ENCODE data around the gene MAML3.
A peak's percentile ranks its signal among the peaks of the same experiment; 100 is the strongest.

The MAML3 gene

GRCh38 chr4:140048419-140048995, 105.5 kb downstream of the MAML3 start:
- no peak for DNase-seq
- no peaks in the 10 kb centered on the region for H3K27me3 Mint-ChIP-seq (ENCODE audit: low read depth, poor library complexity)
- no peaks in the 10 kb centered on the region for H3K36me3 Mint-ChIP-seq (ENCODE audit: low read depth)
- peak overlapping the region; percentile 99 for H3K27ac Mint-ChIP-seq
- peaks cover 87% of the 10 kb centered on the region for H3K4me1 Mint-ChIP-seq
- TF ChIP-seq, protein P1, sequence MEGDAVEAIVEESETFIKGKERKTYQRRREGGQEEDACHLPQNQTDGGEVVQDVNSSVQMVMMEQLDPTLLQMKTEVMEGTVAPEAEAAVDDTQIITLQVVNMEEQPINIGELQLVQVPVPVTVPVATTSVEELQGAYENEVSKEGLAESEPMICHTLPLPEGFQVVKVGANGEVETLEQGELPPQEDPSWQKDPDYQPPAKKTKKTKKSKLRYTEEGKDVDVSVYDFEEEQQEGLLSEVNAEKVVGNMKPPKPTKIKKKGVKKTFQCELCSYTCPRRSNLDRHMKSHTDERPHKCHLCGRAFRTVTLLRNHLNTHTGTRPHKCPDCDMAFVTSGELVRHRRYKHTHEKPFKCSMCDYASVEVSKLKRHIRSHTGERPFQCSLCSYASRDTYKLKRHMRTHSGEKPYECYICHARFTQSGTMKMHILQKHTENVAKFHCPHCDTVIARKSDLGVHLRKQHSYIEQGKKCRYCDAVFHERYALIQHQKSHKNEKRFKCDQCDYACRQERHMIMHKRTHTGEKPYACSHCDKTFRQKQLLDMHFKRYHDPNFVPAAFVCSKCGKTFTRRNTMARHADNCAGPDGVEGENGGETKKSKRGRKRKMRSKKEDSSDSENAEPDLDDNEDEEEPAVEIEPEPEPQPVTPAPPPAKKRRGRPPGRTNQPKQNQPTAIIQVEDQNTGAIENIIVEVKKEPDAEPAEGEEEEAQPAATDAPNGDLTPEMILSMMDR (IDR thresholded peaks at IDR 0.05), result no peak
- peak overlapping the region; percentile 78 for H3K4me3 Mint-ChIP-seq
- no peaks in the 10 kb centered on the region for H3K9me3 Mint-ChIP-seq

DNA sequence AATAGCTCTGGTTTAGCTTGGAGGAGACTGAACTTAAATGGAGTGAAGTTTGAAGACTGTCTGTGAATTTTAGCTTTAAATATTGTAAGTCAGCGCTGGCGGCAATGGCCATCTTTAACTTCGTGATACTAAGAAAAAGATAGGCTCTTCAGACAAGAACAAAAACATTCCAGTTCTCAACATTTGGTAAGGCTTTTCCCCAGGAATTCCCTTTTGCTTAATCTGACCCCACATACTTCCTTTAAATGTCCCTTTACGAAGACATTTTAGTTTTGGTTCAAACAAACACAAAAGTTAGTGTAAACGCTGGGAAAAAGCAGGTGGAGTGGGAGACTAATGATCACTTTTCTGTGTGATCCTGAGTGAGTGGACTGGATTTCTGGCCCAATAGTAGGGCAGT, 106.2 kb downstream of the MAML3 start:
- no peaks in the 10 kb centered on the region for H3K27me3 Mint-ChIP-seq (ENCODE audit: low read depth, poor library complexity)
- H3K4me3 Mint-ChIP-seq, result no peak overlapping the region
- peak overlapping the region; percentile 98 for H3K27ac Mint-ChIP-seq
- DNase-seq, result no peak
- peaks cover 5% of the 10 kb centered on the region for H3K36me3 Mint-ChIP-seq (ENCODE audit: low read depth)
- TF ChIP-seq, protein P1 (IDR thresholded peaks at IDR 0.05), result no peak
- no peaks in the 10 kb centered on the region for H3K9me3 Mint-ChIP-seq
- H3K4me1 Mint-ChIP-seq, result peaks cover 87% of the 10 kb centered on the region

- Mint-ChIP-seq H3K27me3 (ENCODE audit: low read depth, poor library complexity) (no peaks in the 10 kb centered on the region), H3K4me1 (peaks cover 87% of the 10 kb centered on the region), H3K9me3 (no peaks in the 10 kb centered on the region), H3K27ac (peak overlapping the region; percentile 98), H3K4me3 (peak overlapping the region; percentile 75), H3K36me3 (ENCODE audit: low read depth) (peaks cover 9% of the 10 kb centered on the region)
- TF ChIP-seq, protein P1 (IDR thresholded peaks at IDR 0.05), result no peak
- DNase-seq, result no peak
Measured at GRCh38 chr4:140047017-140047640, 106.9 kb downstream of the MAML3 start.

DNA sequence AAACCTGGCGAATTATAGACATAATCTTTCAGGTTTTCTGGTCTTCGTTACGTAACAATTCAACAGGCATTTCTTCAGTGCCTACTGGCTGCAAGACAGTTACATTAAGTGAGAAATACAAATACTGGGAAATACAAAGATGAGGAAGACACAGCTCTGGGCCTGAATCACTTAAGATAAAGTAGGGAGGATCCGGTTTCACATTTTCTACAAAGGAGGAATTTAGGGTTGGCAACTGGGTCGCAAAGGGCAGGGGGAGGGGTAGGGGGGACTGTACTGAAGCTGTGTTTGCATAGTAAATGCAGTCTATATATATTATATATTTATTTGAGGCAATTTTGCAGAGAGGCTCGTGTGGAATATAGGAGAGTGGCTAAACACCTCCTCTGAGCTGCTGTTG, 107.4 kb downstream of the MAML3 start:
- DNase-seq, result peak; percentile 37
- Mint-ChIP-seq H3K9me3 (no peaks in the 10 kb centered on the region), H3K4me3 (peak overlapping the region; percentile 75), H3K27me3 (ENCODE audit: low read depth, poor library complexity) (no peaks in the 10 kb centered on the region), H3K36me3 (ENCODE audit: low read depth) (peaks cover 11% of the 10 kb centered on the region), H3K27ac (peak overlapping the region; percentile 98), H3K4me1 (peaks cover 81% of the 10 kb centered on the region)
- TF ChIP-seq, protein P1 (IDR thresholded peaks at IDR 0.05), result no peak

- no peak for DNase-seq
- Mint-ChIP-seq H3K36me3 (ENCODE audit: low read depth) (peaks cover 16% of the 10 kb centered on the region), H3K4me1 (peaks cover 80% of the 10 kb centered on the region), H3K4me3 (peak overlapping the region; percentile 60), H3K27me3 (ENCODE audit: low read depth, poor library complexity) (no peaks in the 10 kb centered on the region), H3K27ac (peak overlapping the region; percentile 16), H3K9me3 (no peaks in the 10 kb centered on the region)
- TF ChIP-seq, protein P1 (IDR thresholded peaks at IDR 0.05), result no peak
Measured at GRCh38 chr4:140046016-140046415, 108.0 kb downstream of the MAML3 start.
